ENCODE results near the gene SPTB.

The SPTB gene

GRCh38 chr14:64825006-64825405 is 54.7 kb downstream of the SPTB start:
- Histone ChIP-seq H3K36me3 (ENCODE audit: control insufficient read depth in 1 of 2, insufficient read depth in 2 of 2, low read depth in 1 of 2, low read length in 2 of 2) (no peaks in the 10 kb centered on the region), H3K4me3 (ENCODE audit: insufficient read depth in 1 of 2, low read depth in 1 of 2, low read length in 2 of 2) (no peak overlapping the region), H3K27ac (ENCODE audit: low read length, poor library complexity, severe bottlenecking) (no peak overlapping the region), H2BK15ac (ENCODE audit: low read depth, poor library complexity, severe bottlenecking) (no peak overlapping the region), H2BK5ac (ENCODE audit: low read depth, low read length, poor library complexity, severe bottlenecking) (no peak overlapping the region), H3K79me1 (replicated peaks; ENCODE audit: low read length, poor library complexity, severe bottlenecking) (no peaks in the 10 kb centered on the region), H2AK5ac (ENCODE audit: low read length, severe bottlenecking) (no peak overlapping the region), H2BK12ac (ENCODE audit: low read length in 2 of 2) (no peak overlapping the region), H2AFZ (ENCODE audit: low read depth, low read length) (no peak overlapping the region), H4K8ac (ENCODE audit: low read length) (no peak overlapping the region), H3K9me3 (ENCODE audit: control insufficient read depth, low read length) (no peaks in the 10 kb centered on the region), H2BK120ac (ENCODE audit: low read depth, low read length) (no peak overlapping the region), H4K91ac (ENCODE audit: low read length) (no peak overlapping the region), H3K9ac (ENCODE audit: low read length) (no peak overlapping the region), H3K14ac (ENCODE audit: low read length in 2 of 2) (no peak overlapping the region), H3K4ac (ENCODE audit: low read depth in 1 of 2, low read length in 2 of 2) (no peak overlapping the region), H3K27me3 (ENCODE audit: control insufficient read depth in 1 of 2, insufficient read depth in 1 of 2, low read length in 2 of 2) (peaks cover 16 to 96% of the 10 kb centered on the region in 2 experiments), H3K4me2 (ENCODE audit: low read length, poor library complexity, severe bottlenecking) (no peak overlapping the region), H3K23ac (ENCODE audit: low read length in 2 of 2) (no peak overlapping the region), H3K18ac (ENCODE audit: low read depth in 1 of 2, low read length in 2 of 2) (no peak overlapping the region), H3K4me1 (ENCODE audit: control insufficient read depth, insufficient read depth, low read depth, low read length) (peaks cover 20% of the 10 kb centered on the region)
- 94% methylated on average over 4 of the region's 4 CpGs for WGBS
- DNase-seq = no peak

GRCh38 chr14:64824471-64824870 is 55.2 kb downstream of the SPTB start:
- H3K4me3 ChIP-seq (ENCODE audit: insufficient read depth in 1 of 2, low read depth in 1 of 2, low read length in 2 of 2) = no peak overlapping the region
- no peak overlapping the region for H4K91ac ChIP-seq (ENCODE audit: low read length)
- H2BK15ac ChIP-seq (ENCODE audit: low read depth, poor library complexity, severe bottlenecking) = no peak overlapping the region
- H3K27me3 ChIP-seq (ENCODE audit: control insufficient read depth in 1 of 2, insufficient read depth in 1 of 2, low read length in 2 of 2) = peaks cover 16 to 95% of the 10 kb centered on the region in 2 experiments
- no peak overlapping the region for H3K4me2 ChIP-seq (ENCODE audit: low read length, poor library complexity, severe bottlenecking)
- 85% methylated on average over 3 of the region's 3 CpGs for WGBS
- H2BK120ac ChIP-seq (ENCODE audit: low read depth, low read length) = no peak overlapping the region
- H3K27ac ChIP-seq (ENCODE audit: low read length, poor library complexity, severe bottlenecking) = no peak overlapping the region
- H4K8ac ChIP-seq (ENCODE audit: low read length) = no peak overlapping the region
- H2BK5ac ChIP-seq (ENCODE audit: low read depth, low read length, poor library complexity, severe bottlenecking) = no peak overlapping the region
- no peak overlapping the region for H2AK5ac ChIP-seq (ENCODE audit: low read length, severe bottlenecking)
- H3K18ac ChIP-seq (ENCODE audit: low read depth in 1 of 2, low read length in 2 of 2) = no peak overlapping the region
- no peak overlapping the region for H2BK12ac ChIP-seq (ENCODE audit: low read length in 2 of 2)
- peak overlapping the region in 1 of 2 experiments; percentile 29 for H3K23ac ChIP-seq (ENCODE audit: low read length in 2 of 2)
- H3K9me3 ChIP-seq (ENCODE audit: control insufficient read depth, low read length) = no peaks in the 10 kb centered on the region
- DNase-seq = no peak
- no peak overlapping the region for H3K4ac ChIP-seq (ENCODE audit: low read depth in 1 of 2, low read length in 2 of 2)
- no peaks in the 10 kb centered on the region for H3K79me1 ChIP-seq (replicated peaks; ENCODE audit: low read length, poor library complexity, severe bottlenecking)
- H3K14ac ChIP-seq (ENCODE audit: low read length in 2 of 2) = peak overlapping the region in 1 of 2 experiments; percentile 68
- H3K4me1 ChIP-seq (ENCODE audit: control insufficient read depth, insufficient read depth, low read depth, low read length) = peaks cover 20% of the 10 kb centered on the region
- H2AFZ ChIP-seq (ENCODE audit: low read depth, low read length) = no peak overlapping the region
- H3K36me3 ChIP-seq (ENCODE audit: control insufficient read depth in 1 of 2, insufficient read depth in 2 of 2, low read depth in 1 of 2, low read length in 2 of 2) = no peaks in the 10 kb centered on the region
- H3K9ac ChIP-seq (ENCODE audit: low read length) = no peak overlapping the region

- Histone ChIP-seq H3K36me3 (ENCODE audit: control insufficient read depth in 1 of 2, insufficient read depth in 2 of 2, low read depth in 1 of 2, low read length in 2 of 2) (no peaks in the 10 kb centered on the region), H3K79me1 (replicated peaks; ENCODE audit: low read length, poor library complexity, severe bottlenecking) (no peaks in the 10 kb centered on the region), H3K9me3 (ENCODE audit: control insufficient read depth, low read length) (no peaks in the 10 kb centered on the region), H3K14ac (ENCODE audit: low read length in 2 of 2) (no peak overlapping the region), H2AFZ (ENCODE audit: low read depth, low read length) (peak overlapping the region; percentile 6), H3K4me3 (ENCODE audit: insufficient read depth in 1 of 2, low read depth in 1 of 2, low read length in 2 of 2) (peak overlapping the region in 1 of 2 experiments; percentile 51), H2BK120ac (ENCODE audit: low read depth, low read length) (no peak overlapping the region), H3K9ac (ENCODE audit: low read length) (no peak overlapping the region), H3K4me2 (ENCODE audit: low read length, poor library complexity, severe bottlenecking) (no peak overlapping the region), H2AK5ac (ENCODE audit: low read length, severe bottlenecking) (no peak overlapping the region), H3K18ac (ENCODE audit: low read depth in 1 of 2, low read length in 2 of 2) (no peak overlapping the region), H2BK5ac (ENCODE audit: low read depth, low read length, poor library complexity, severe bottlenecking) (no peak overlapping the region), H4K8ac (ENCODE audit: low read length) (no peak overlapping the region), H3K27me3 (ENCODE audit: control insufficient read depth in 1 of 2, insufficient read depth in 1 of 2, low read length in 2 of 2) (peaks cover 16 to 96% of the 10 kb centered on the region in 2 experiments), H3K4ac (ENCODE audit: low read depth in 1 of 2, low read length in 2 of 2) (no peak overlapping the region), H3K4me1 (ENCODE audit: control insufficient read depth, insufficient read depth, low read depth, low read length) (peaks cover 20% of the 10 kb centered on the region), H3K23ac (ENCODE audit: low read length in 2 of 2) (no peak overlapping the region), H2BK12ac (ENCODE audit: low read length in 2 of 2) (no peak overlapping the region), H2BK15ac (ENCODE audit: low read depth, poor library complexity, severe bottlenecking) (no peak overlapping the region), H3K27ac (ENCODE audit: low read length, poor library complexity, severe bottlenecking) (no peak overlapping the region), H4K91ac (ENCODE audit: low read length) (no peak overlapping the region)
- 23% methylated on average over 15 of the region's 15 CpGs for WGBS
- DNase-seq = peak; percentile 66
Observed at GRCh38 chr14:64823305-64823861, 56.3 kb downstream of the SPTB start.

DNA sequence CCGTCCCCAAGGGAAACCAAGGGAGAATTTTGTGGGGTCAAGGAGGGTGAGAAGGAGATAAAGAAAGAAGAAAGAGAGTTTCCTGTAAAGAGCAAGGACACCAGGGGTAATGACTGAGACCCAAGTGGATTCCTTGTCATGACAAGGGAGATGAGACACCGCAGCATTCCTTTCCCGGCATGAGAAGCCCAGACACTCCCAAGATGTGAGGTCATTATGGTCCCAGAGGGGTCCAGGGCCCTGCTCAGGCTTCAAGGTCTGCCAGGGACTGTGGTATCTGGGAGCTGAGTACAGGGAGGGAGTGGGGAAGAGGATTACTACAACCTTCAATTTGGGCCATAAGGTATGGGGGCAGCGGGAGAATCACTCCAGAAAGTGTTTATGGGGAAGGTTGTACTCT is 58.1 kb downstream of the SPTB start:
- Histone ChIP-seq H2AFZ (ENCODE audit: low read depth, low read length) (no peak overlapping the region), H2AK5ac (ENCODE audit: low read length, severe bottlenecking) (peak overlapping the region; percentile 12), H3K79me1 (replicated peaks; ENCODE audit: low read length, poor library complexity, severe bottlenecking) (no peaks in the 10 kb centered on the region), H3K27me3 (ENCODE audit: control insufficient read depth in 1 of 2, insufficient read depth in 1 of 2, low read length in 2 of 2) (peaks cover 2 to 96% of the 10 kb centered on the region in 2 experiments), H3K4me1 (ENCODE audit: control insufficient read depth, insufficient read depth, low read depth, low read length) (peaks cover 26% of the 10 kb centered on the region), H3K4me3 (ENCODE audit: insufficient read depth in 1 of 2, low read depth in 1 of 2, low read length in 2 of 2) (no peak overlapping the region), H2BK120ac (ENCODE audit: low read depth, low read length) (no peak overlapping the region), H3K27ac (ENCODE audit: low read length, poor library complexity, severe bottlenecking) (no peak overlapping the region), H3K23ac (ENCODE audit: low read length in 2 of 2) (no peak overlapping the region), H3K14ac (ENCODE audit: low read length in 2 of 2) (no peak overlapping the region), H3K4ac (ENCODE audit: low read depth in 1 of 2, low read length in 2 of 2) (no peak overlapping the region), H2BK15ac (ENCODE audit: low read depth, poor library complexity, severe bottlenecking) (no peak overlapping the region), H3K9me3 (ENCODE audit: control insufficient read depth, low read length) (no peaks in the 10 kb centered on the region), H3K9ac (ENCODE audit: low read length) (no peak overlapping the region), H3K36me3 (ENCODE audit: control insufficient read depth in 1 of 2, insufficient read depth in 2 of 2, low read depth in 1 of 2, low read length in 2 of 2) (no peaks in the 10 kb centered on the region), H4K91ac (ENCODE audit: low read length) (no peak overlapping the region), H2BK5ac (ENCODE audit: low read depth, low read length, poor library complexity, severe bottlenecking) (no peak overlapping the region), H3K18ac (ENCODE audit: low read depth in 1 of 2, low read length in 2 of 2) (no peak overlapping the region), H4K8ac (ENCODE audit: low read length) (no peak overlapping the region), H2BK12ac (ENCODE audit: low read length in 2 of 2) (no peak overlapping the region), H3K4me2 (ENCODE audit: low read length, poor library complexity, severe bottlenecking) (no peak overlapping the region)
- no peak for DNase-seq
- WGBS = 72% methylated on average over 3 of the region's 4 CpGs
